Measurements from ENCODE around the gene PLXNB2.

DNA sequence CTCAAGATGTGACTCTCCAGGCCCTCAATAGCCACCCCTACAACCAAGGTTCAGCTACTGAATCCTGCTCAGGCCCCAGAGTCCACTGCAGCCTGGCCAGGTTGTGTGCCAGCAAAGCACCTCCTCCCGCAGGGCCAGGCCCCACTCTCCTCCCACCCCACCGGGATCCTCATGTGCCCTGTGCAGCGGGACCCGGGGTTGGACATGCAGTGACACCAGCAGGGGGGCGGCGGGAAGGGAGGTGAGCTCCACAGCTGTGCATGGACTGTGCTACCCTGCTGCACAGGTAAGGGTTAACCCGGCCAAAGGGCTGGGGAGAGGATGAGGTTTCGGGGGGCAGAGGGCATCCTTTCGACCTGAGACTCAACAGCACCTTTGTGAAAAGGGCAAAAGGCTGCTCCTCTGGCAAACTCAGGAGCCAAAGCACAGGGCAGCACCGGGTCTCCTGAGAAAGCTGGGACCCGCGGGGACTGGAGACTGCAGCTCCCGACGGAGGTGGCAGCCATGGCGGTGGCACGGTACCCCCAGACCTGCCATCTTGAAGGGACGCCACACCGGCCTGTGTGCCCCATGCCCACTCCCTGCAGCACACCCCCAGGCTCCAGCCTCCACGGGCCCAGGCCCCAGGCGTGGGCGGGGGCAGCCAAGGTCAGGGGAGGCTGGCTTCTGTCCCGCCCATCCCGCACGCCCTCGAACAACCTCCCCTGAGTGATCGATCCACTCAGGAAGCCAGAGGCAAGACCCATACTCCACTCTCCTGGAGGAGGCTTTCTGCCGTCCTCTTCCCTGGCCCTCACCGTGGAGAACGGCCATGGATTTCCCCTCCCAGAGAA lies 10.6 kb downstream of the PLXNB2 start:
- TF ChIP-seq, protein P1, sequence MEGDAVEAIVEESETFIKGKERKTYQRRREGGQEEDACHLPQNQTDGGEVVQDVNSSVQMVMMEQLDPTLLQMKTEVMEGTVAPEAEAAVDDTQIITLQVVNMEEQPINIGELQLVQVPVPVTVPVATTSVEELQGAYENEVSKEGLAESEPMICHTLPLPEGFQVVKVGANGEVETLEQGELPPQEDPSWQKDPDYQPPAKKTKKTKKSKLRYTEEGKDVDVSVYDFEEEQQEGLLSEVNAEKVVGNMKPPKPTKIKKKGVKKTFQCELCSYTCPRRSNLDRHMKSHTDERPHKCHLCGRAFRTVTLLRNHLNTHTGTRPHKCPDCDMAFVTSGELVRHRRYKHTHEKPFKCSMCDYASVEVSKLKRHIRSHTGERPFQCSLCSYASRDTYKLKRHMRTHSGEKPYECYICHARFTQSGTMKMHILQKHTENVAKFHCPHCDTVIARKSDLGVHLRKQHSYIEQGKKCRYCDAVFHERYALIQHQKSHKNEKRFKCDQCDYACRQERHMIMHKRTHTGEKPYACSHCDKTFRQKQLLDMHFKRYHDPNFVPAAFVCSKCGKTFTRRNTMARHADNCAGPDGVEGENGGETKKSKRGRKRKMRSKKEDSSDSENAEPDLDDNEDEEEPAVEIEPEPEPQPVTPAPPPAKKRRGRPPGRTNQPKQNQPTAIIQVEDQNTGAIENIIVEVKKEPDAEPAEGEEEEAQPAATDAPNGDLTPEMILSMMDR (conservative IDR thresholded peaks at IDR 0.05; ENCODE audit: low read depth, low read length), result no peak
- TF ChIP-seq RAD21 (IDR thresholded peaks at IDR 0.05; ENCODE audit: low read length) (no peak), POLR2A (IDR thresholded peaks at IDR 0.05; ENCODE audit: low read depth, low read length) (no peak), CEBPB (IDR thresholded peaks at IDR 0.05; ENCODE audit: low read depth, low read length) (no peak), RFX5 (IDR thresholded peaks at IDR 0.05; ENCODE audit: low read depth, low read length) (no peak), MXI1 (IDR thresholded peaks at IDR 0.05; ENCODE audit: borderline replicate concordance, low read depth, low read length) (no peak), NFE2L2 (IDR thresholded peaks at IDR 0.05; ENCODE audit: low read depth, low read length) (no peak), SMC3 (IDR thresholded peaks at IDR 0.05; ENCODE audit: low read depth, low read length) (no peak), CHD1 (IDR thresholded peaks at IDR 0.05; ENCODE audit: low read depth, low read length) (no peak), MAFK (IDR thresholded peaks at IDR 0.05; ENCODE audit: low read depth, low read length) (no peak)
- TF ChIP-seq, protein P2, sequence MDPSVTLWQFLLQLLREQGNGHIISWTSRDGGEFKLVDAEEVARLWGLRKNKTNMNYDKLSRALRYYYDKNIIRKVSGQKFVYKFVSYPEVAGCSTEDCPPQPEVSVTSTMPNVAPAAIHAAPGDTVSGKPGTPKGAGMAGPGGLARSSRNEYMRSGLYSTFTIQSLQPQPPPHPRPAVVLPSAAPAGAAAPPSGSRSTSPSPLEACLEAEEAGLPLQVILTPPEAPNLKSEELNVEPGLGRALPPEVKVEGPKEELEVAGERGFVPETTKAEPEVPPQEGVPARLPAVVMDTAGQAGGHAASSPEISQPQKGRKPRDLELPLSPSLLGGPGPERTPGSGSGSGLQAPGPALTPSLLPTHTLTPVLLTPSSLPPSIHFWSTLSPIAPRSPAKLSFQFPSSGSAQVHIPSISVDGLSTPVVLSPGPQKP (IDR thresholded peaks at IDR 0.05; ENCODE audit: borderline replicate concordance, low read depth, low read length), result no peak
